CD14-positive monocyte (primary cell): ENCODE results near the gene IL1RAPL1. TPM values are rescaled to one million over a fixed set of nuclear protein-coding genes. Genes with fewer than 3 reads are reported as not detected.

ENCODE experiments used
- DNase-seq, 3 donors: peaks; one replicate each; pipeline ENCODE4 v3.0.0-alpha.2; 2011 to 2022
- H2AFZ ChIP-seq: 2 replicates; pipeline ENCODE4 v1.6.0; 2012; ENCODE audit warnings: mild to moderate bottlenecking, low read depth, low read length, inconsistent platforms; ENCODE audit not compliant: insufficient read depth, poor library complexity, severe bottlenecking
- H3K27ac ChIP-seq, 2 donors: 1 replicate in 1 of 2; 2 replicates in 1 of 2; pipeline ENCODE4 v1.5.1; 2012 to 2013; ENCODE audit warnings: low read length in 2 of 2, control low read depth in 1 of 2, inconsistent platforms in 1 of 2, low read depth in 1 of 2, mild to moderate bottlenecking in 1 of 2
- H3K27me3 ChIP-seq, 2 donors: one replicate each; pipeline versions ENCODE4 v1.6.0 to v1.6.1; 2011 to 2013; ENCODE audit warnings: low read length in 2 of 2; ENCODE audit not compliant: control insufficient read depth in 2 of 2, insufficient read depth in 2 of 2
- H3K36me3 ChIP-seq, 2 donors: replicated peaks in 1 of 2; 1 replicate in 1 of 2; 2 replicates in 1 of 2; pipeline versions ENCODE4 v1.5.1 to v1.6.1; 2012 to 2013; ENCODE audit warnings: low read length in 2 of 2, control low read depth in 1 of 2, inconsistent platforms in 1 of 2, mild to moderate bottlenecking in 1 of 2; ENCODE audit not compliant: insufficient read depth in 2 of 2, control insufficient read depth in 1 of 2
- H3K4me1 ChIP-seq, 2 donors: 1 replicate in 1 of 2; 2 replicates in 1 of 2; pipeline versions ENCODE4 v1.5.1 to v1.6.1; 2012 to 2013; ENCODE audit warnings: low read length in 2 of 2, control low read depth in 1 of 2, inconsistent platforms in 1 of 2, mild to moderate bottlenecking in 1 of 2, moderate library complexity in 1 of 2; ENCODE audit not compliant: insufficient read depth in 2 of 2, control insufficient read depth in 1 of 2
- H3K4me2 ChIP-seq: replicated peaks from 2 replicates; pipeline ENCODE3; 2012; ENCODE audit warnings: low read length, moderate library complexity, mild to moderate bottlenecking; ENCODE audit not compliant: poor library complexity, severe bottlenecking; ENCODE audit errors: extremely low read depth
- H3K4me3 ChIP-seq, 3 experiments: fragments of 200-600 bp in 1 of 3; sonication (generic) in 1 of 3; replicated peaks in 1 of 3; 1 replicate in 2 of 3; 2 replicates in 1 of 3; pipeline ENCODE4 v1.5.1; 2011 to 2013; ENCODE audit warnings: low read length in 3 of 3, mild to moderate bottlenecking in 3 of 3, control low read depth in 2 of 3, low read depth in 2 of 3, inconsistent platforms in 1 of 3, moderate library complexity in 1 of 3
- H3K79me2 ChIP-seq: 2 replicates; pipeline ENCODE4 v1.6.0; 2012; ENCODE audit warnings: mild to moderate bottlenecking, control low read depth, inconsistent platforms, low read length, moderate library complexity; ENCODE audit not compliant: insufficient read depth
- H3K9ac ChIP-seq: 2 replicates; pipeline ENCODE4 v1.6.0; 2017; ENCODE audit warnings: low read length, mild to moderate bottlenecking; ENCODE audit not compliant: insufficient read depth, poor library complexity, severe bottlenecking
- H3K9me3 ChIP-seq, 2 donors: replicated peaks in 1 of 2; 1 replicate in 1 of 2; 2 replicates in 1 of 2; pipeline versions ENCODE4 v1.5.1 to v1.6.1; 2012 to 2013; ENCODE audit warnings: low read length in 2 of 2, control low read depth in 1 of 2; ENCODE audit not compliant: control insufficient read depth in 1 of 2, insufficient read depth in 1 of 2
- H4K20me1 ChIP-seq: 2 replicates; pipeline ENCODE4 v1.6.0; 2012; ENCODE audit warnings: mild to moderate bottlenecking, low read length, control low read depth, moderate library complexity; ENCODE audit not compliant: insufficient read depth
- H3K27ac Mint-ChIP-seq, 7 donors: one replicate each; pipeline ENCODE4 v1.8.0; 2020; ENCODE audit warnings: mild to moderate bottlenecking in 7 of 7, mixed read lengths in 7 of 7, moderate library complexity in 6 of 7, inconsistent platforms in 2 of 7
- H3K27me3 Mint-ChIP-seq, 3 donors: one replicate each; pipeline ENCODE4 v1.8.0; 2021 to 2022; ENCODE audit warnings: low read depth in 3 of 3, mild to moderate bottlenecking in 3 of 3, mixed read lengths in 3 of 3, moderate library complexity in 3 of 3, inconsistent platforms in 1 of 3
- H3K36me3 Mint-ChIP-seq, 2 donors: one replicate each; pipeline ENCODE4 v1.8.0; 2020; ENCODE audit warnings: mixed read lengths in 2 of 2, inconsistent platforms in 1 of 2, mild to moderate bottlenecking in 1 of 2
- H3K4me1 Mint-ChIP-seq: one replicate; pipeline ENCODE4 v1.8.0; 2020; ENCODE audit warnings: mild to moderate bottlenecking, mixed read lengths
- H3K4me3 Mint-ChIP-seq, 2 donors: one replicate each; pipeline ENCODE4 v1.8.0; 2020; ENCODE audit warnings: mild to moderate bottlenecking in 2 of 2, mixed read lengths in 2 of 2, moderate library complexity in 1 of 2
- H3K9me3 Mint-ChIP-seq, 7 donors: one replicate each; pipeline ENCODE4 v1.8.0; 2020 to 2022; ENCODE audit warnings: mixed read lengths in 7 of 7, mild to moderate bottlenecking in 6 of 7, moderate library complexity in 6 of 7, inconsistent platforms in 2 of 7
- CTCF ChIP-seq: fragments of 200-600 bp; IDR thresholded peaks from one replicate; pipeline ENCODE4 v1.8.0; 2022; ENCODE audit warnings: antibody characterized with exemption, mild to moderate bottlenecking
- WGBS: methylation state at CpG from one replicate; pipeline ENCODE4 v1.1.5; 2013; ENCODE audit warnings: missing lambda C conversion rate; ENCODE audit not compliant: insufficient coverage; 5-methylcytosine and 5-hydroxymethylcytosine counted together
- intact Hi-C, 2 donors: fragments of 100-400 bp; cut with micrococcal nuclease; formaldehyde crosslinking; loops; one replicate each; pipeline versions ENCODE4 v1.15.0 to v1.15.1; 2023
- polyA plus RNA-seq, 3 donors: library from polyadenylated mRNA; depleted of rRNA in 1 of 3; unstranded in 2 of 3; stranded (reverse) in 1 of 3; fragments of 300-500 nt in 2 of 3; fragments of >200 nt in 1 of 3; fragmentation: Illumina TruSeq in 2 of 3; gene quantifications; 1 replicate in 2 of 3; 2 replicates in 1 of 3; pipeline ENCODE4 v1.2.3, GENCODE V29; 2012 to 2021

IL1RAPL1 gene
- polyA plus RNA-seq, 3 donors: not detected

GRCh38 chrX:29699239-29699638 is 1112.0 kb downstream of the IL1RAPL1 start:
- TF ChIP-seq CTCF: no peak
- no CpG with 5 or more reads among the region's 1 CpG for WGBS
- no peaks in the 10 kb centered on the region for H4K20me1 ChIP-seq
- no peak for DNase-seq
- peaks cover 0 to 2% (median 2%) of the 10 kb centered on the region in 3 donors for H3K27me3 Mint-ChIP-seq
- no peaks in the 10 kb centered on the region for H3K79me2 ChIP-seq
- H3K4me3 ChIP-seq: no peak overlapping the region
- no peaks in the 10 kb centered on the region for H3K4me1 ChIP-seq
- H3K4me2 ChIP-seq: no peak overlapping the region
- H3K27me3 ChIP-seq: no peaks in the 10 kb centered on the region
- H3K36me3 Mint-ChIP-seq: no peaks in the 10 kb centered on the region
- no peak overlapping the region for H3K27ac ChIP-seq
- intact Hi-C loops: no loop called here
- H3K4me3 Mint-ChIP-seq: no peak overlapping the region
- H2AFZ ChIP-seq: no peak overlapping the region
- no peak overlapping the region for H3K27ac Mint-ChIP-seq
- H3K9me3 Mint-ChIP-seq: peaks cover 0 to 14% (median 2%) of the 10 kb centered on the region in 7 donors
- no peaks in the 10 kb centered on the region for H3K4me1 Mint-ChIP-seq
- H3K36me3 ChIP-seq: no peaks in the 10 kb centered on the region
- H3K9ac ChIP-seq: no peak overlapping the region
- peaks cover 0 to 4% of the 10 kb centered on the region in 2 donors for H3K9me3 ChIP-seq

GRCh38 chrX:29707088-29707487 is 1119.8 kb downstream of the IL1RAPL1 start:
- H4K20me1 ChIP-seq: no peaks in the 10 kb centered on the region
- H3K79me2 ChIP-seq: no peaks in the 10 kb centered on the region
- Mint-ChIP-seq H3K27me3 (no peaks in the 10 kb centered on the region), H3K4me1 (no peaks in the 10 kb centered on the region), H3K4me3 (no peak overlapping the region), H3K9me3 (peaks cover 0 to 8% (median 3%) of the 10 kb centered on the region in 7 donors), H3K27ac (no peak overlapping the region), H3K36me3 (no peaks in the 10 kb centered on the region)
- no peak overlapping the region for H3K27ac ChIP-seq
- H3K36me3 ChIP-seq: no peaks in the 10 kb centered on the region
- no peak for DNase-seq
- H3K9me3 ChIP-seq: peaks cover 0 to 3% of the 10 kb centered on the region in 2 donors
- H3K4me3 ChIP-seq: no peak overlapping the region
- intact Hi-C loops: no loop called here
- no peak overlapping the region for H3K9ac ChIP-seq
- no peak for TF ChIP-seq CTCF
- H3K4me1 ChIP-seq: no peaks in the 10 kb centered on the region
- no CpG with 5 or more reads among the region's 2 CpGs for WGBS
- no peaks in the 10 kb centered on the region for H3K27me3 ChIP-seq
- no peak overlapping the region for H2AFZ ChIP-seq
- H3K4me2 ChIP-seq: no peak overlapping the region
